Transverse colon (tissue), 4 donors: Measurements from ENCODE around the gene EMX2. TPM values are rescaled to one million over a fixed set of nuclear protein-coding genes. Genes with fewer than 3 reads are reported as not detected.
"Not testable (repeated sequence)": the region's sequence is repeated elsewhere in the genome, so short reads cannot be mapped to it uniquely, and the experiment has no call there.

Source experiments
- DNase-seq: peaks from one replicate; pipeline ENCODE4 v3.0.0-alpha.2; 2019
- H3K27ac ChIP-seq, 4 donors: fragments of 200-600 bp; sonication (generic); 2 replicates each; pipeline ENCODE4 v1.5.1; 2016 to 2018; ENCODE audit warnings: inconsistent platforms in 4 of 4
- H3K27me3 ChIP-seq: fragments of 200-600 bp; sonication (generic); 2 replicates; pipeline ENCODE4 v1.5.1; 2017; ENCODE audit warnings: inconsistent platforms
- H3K36me3 ChIP-seq, 4 donors: fragments of 200-600 bp; sonication (generic); 2 replicates each; pipeline ENCODE4 v1.5.1; 2017 to 2019; ENCODE audit warnings: inconsistent platforms in 4 of 4
- H3K4me1 ChIP-seq, 4 donors: fragments of 200-600 bp; sonication (generic); 2 replicates each; pipeline ENCODE4 v1.5.1; 2017 to 2020; ENCODE audit warnings: inconsistent platforms in 4 of 4
- H3K4me3 ChIP-seq, 4 donors: fragments of 200-600 bp; sonication (generic); 1 replicate in 1 of 4; 2 replicates in 3 of 4; pipeline versions ENCODE4 v1.5.1 to v1.6.1; 2017 to 2019; ENCODE audit warnings: inconsistent platforms in 4 of 4
- H3K9me3 ChIP-seq, 2 donors: fragments of 200-600 bp; sonication (generic); 2 replicates each; pipeline ENCODE4 v1.5.1; 2017 to 2019; ENCODE audit warnings: inconsistent platforms in 2 of 2
- CTCF ChIP-seq, 5 experiments: fragments of 200-600 bp in 3 of 5; fragments of 450-650 bp in 2 of 5; sonication (generic) in 3 of 5; IDR thresholded peaks; 1 replicate in 2 of 5; 2 replicates in 3 of 5; pipeline ENCODE4 v1.5.1; 2016 to 2017; ENCODE audit warnings: antibody characterized with exemption in 5 of 5, inconsistent platforms in 3 of 5, mild to moderate bottlenecking in 2 of 5, moderate library complexity in 1 of 5
- EP300 ChIP-seq: sonication (generic); formaldehyde crosslinking; IDR thresholded peaks from one replicate; pipeline ENCODE4 v1.6.1; 2017; ENCODE audit warnings: antibody characterized with exemption, low read depth
- POLR2A ChIP-seq: fragments of 450-650 bp; IDR thresholded peaks from one replicate; pipeline ENCODE4 v1.6.1; 2016; ENCODE audit warnings: antibody characterized with exemption, mild to moderate bottlenecking, moderate library complexity
- POLR2AphosphoS5 ChIP-seq, 3 donors: sonication (generic); formaldehyde crosslinking; IDR thresholded peaks; one replicate each; pipeline ENCODE4 v1.6.1; 2016; ENCODE audit warnings: antibody characterized with exemption in 3 of 3
- WGBS, 2 donors: methylation state at CpG; one replicate each; pipeline ENCODE4 v1.1.5; 2018; ENCODE audit warnings: low coverage in 1 of 2; 5-methylcytosine and 5-hydroxymethylcytosine counted together
- in situ Hi-C, 4 donors: fragments of 200-750 bp; cut with MboI; loops; one replicate each; pipeline versions ENCODE4 v1.15.0 to v1.15.1; 2017; ENCODE audit warnings: low sequenced_read_pairs in 3 of 4, low pct_ligation_motif_present in 1 of 4, low pct_unique_long_range_greater_than_20kb in 1 of 4
- intact Hi-C: fragments of 100-400 bp; cut with DNase I; formaldehyde crosslinking; loops from one replicate; pipeline ENCODE4 v1.15.1; 2023; ENCODE audit warnings: low total_unique reads
- total RNA-seq, 4 donors: library from RNA; depleted of rRNA; stranded (reverse); fragments of >200 nt; gene quantifications; one replicate each; pipeline ENCODE4 v1.1.0, GENCODE V29; 2016

EMX2 gene
- total RNA-seq, 4 donors from 2014 or later = 0.95 TPM; not detected in 3

GRCh38 chr10:117502421-117503243 is 39.9 kb upstream of the EMX2 start:
- DNase-seq = no peak
- Histone ChIP-seq H3K4me3 (no peak overlapping the region), H3K27ac (no peak overlapping the region), H3K27me3 (peaks cover 6% of the 10 kb centered on the region), H3K4me1 (peaks cover 0 to 5% (median 0%) of the 10 kb centered on the region in 4 donors), H3K9me3 (no peaks in the 10 kb centered on the region), H3K36me3 (no peaks in the 10 kb centered on the region)
- in situ Hi-C loops = loop anchor here in 3 of 4 donors (25.0 kb wide), 3 partner anchors 735 to 935 kb away; no protein-coding TSS in a partner anchor
- WGBS, 2 donors = 79% methylated on average over 10 of the region's 10 CpGs; no CpG with 5 or more reads in 1 of the 2 donors
- intact Hi-C loops = no loop called here
- TF ChIP-seq CTCF (IDR thresholded peaks at IDR 0.05) (no peak), POLR2A (no peak), POLR2AphosphoS5 (IDR thresholded peaks at IDR 0.05) (no peak), EP300 (no peak)

- in situ Hi-C loops (loop anchor here in 3 of 4 donors (25.0 kb wide), 3 partner anchors 734 to 934 kb away; no protein-coding TSS in a partner anchor), intact Hi-C loops (no loop called here)
- no peak for DNase-seq
Observed at GRCh38 chr10:117503244-117504205, 39.0 kb upstream of the EMX2 start.

GRCh38 chr10:117504562-117504961 is 38.0 kb upstream of the EMX2 start:
- intact Hi-C loops = no loop called here
- WGBS, 2 donors = 91 to 100% methylated on average over 2 to 8 of the region's 8 CpGs
- in situ Hi-C loops = loop anchor here in 3 of 4 donors (25.0 kb wide), 3 partner anchors 733 to 933 kb away; no protein-coding TSS in a partner anchor

More at GRCh38 chr10:117503244-117504205, 39.0 kb upstream of the EMX2 start:
- TF ChIP-seq CTCF (IDR thresholded peaks at IDR 0.05) (no peak), POLR2A (no peak), EP300 (no peak), POLR2AphosphoS5 (IDR thresholded peaks at IDR 0.05) (no peak)
- Histone ChIP-seq H3K27me3 (peaks cover 6% of the 10 kb centered on the region), H3K4me3 (no peak overlapping the region), H3K9me3 (no peaks in the 10 kb centered on the region), H3K36me3 (no peaks in the 10 kb centered on the region), H3K4me1 (peaks cover 0 to 5% (median 0%) of the 10 kb centered on the region in 4 donors), H3K27ac (no peak overlapping the region)
- 56 to 60% methylated on average over 8 to 16 of the region's 16 CpGs for WGBS, 2 donors

DNA sequence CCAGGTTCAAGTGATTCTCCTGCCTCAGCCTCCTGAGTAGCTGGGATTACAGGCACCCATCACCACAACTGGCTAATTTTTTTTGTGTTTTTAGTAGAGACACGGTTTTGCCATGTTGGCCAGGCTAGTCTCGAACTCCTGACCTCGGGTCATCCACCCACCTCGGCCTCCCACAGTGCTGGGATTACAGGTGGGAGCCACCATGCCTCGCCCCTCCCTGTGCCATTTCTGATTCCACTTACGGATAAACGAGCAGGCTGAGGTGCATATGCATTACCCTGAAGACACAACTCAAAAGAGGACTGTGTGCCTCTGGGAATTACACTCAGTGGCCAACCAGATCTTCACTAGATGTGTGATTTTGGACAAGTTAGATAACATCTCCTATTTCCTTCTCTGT is 35.5 kb upstream of the EMX2 start:
- intact Hi-C loops, H3K4me1 ChIP-seq, H3K9me3 ChIP-seq, H3K27me3 ChIP-seq, H3K4me3 ChIP-seq, H3K36me3 ChIP-seq, DNase-seq, H3K27ac ChIP-seq: not testable (repeated sequence)
- whole genome bisulfite sequencing, 2 donors = 74 to 100% methylated on average over 1 to 7 of the region's 7 CpGs
- in situ Hi-C loops = loop anchor here in 3 of 4 donors (25.0 kb wide), 3 partner anchors 730 to 930 kb away; no protein-coding TSS in a partner anchor

More at GRCh38 chr10:117504562-117504961, 38.0 kb upstream of the EMX2 start:
- no peak for DNase-seq
- Histone ChIP-seq H3K27me3 (peaks cover 6% of the 10 kb centered on the region), H3K4me1 (peaks cover 0 to 5% (median 0%) of the 10 kb centered on the region in 4 donors), H3K4me3 (no peak overlapping the region), H3K27ac (no peak overlapping the region), H3K36me3 (no peaks in the 10 kb centered on the region), H3K9me3 (no peaks in the 10 kb centered on the region)
- TF ChIP-seq EP300 = no peak
- TF ChIP-seq CTCF (IDR thresholded peaks at IDR 0.05) = no peak
- no peak for TF ChIP-seq POLR2AphosphoS5 (IDR thresholded peaks at IDR 0.05)
- no peak for TF ChIP-seq POLR2A
